Esophagus muscularis mucosa (tissue), 4 donors: ENCODE results near the gene TMEM121B. TPM values are rescaled to one million over a fixed set of nuclear protein-coding genes. Genes with fewer than 3 reads are reported as not detected.

ENCODE experiments used
- DNase-seq: peaks from one replicate; pipeline ENCODE4 v3.0.0-alpha.2; 2017; ENCODE audit errors: extremely low spot score
- H3K27ac ChIP-seq, 4 donors: fragments of 200-600 bp; sonication (generic); replicated peaks in 1 of 4; 1 replicate in 3 of 4; 2 replicates in 1 of 4; pipeline ENCODE4 v1.5.1; 2016 to 2019; ENCODE audit warnings: mild to moderate bottlenecking in 1 of 4
- H3K27me3 ChIP-seq, 4 donors: fragments of 200-600 bp; sonication (generic); one replicate each; pipeline versions ENCODE4 v1.5.1 to v1.6.0; 2016 to 2019
- H3K36me3 ChIP-seq, 4 donors: fragments of 200-600 bp; sonication (generic); one replicate each; pipeline ENCODE4 v1.5.1; 2016 to 2019
- H3K4me1 ChIP-seq, 4 donors: fragments of 200-600 bp; sonication (generic); one replicate each; pipeline ENCODE4 v1.5.1; 2016 to 2019
- H3K4me3 ChIP-seq, 4 donors: fragments of 200-600 bp; sonication (generic); 1 replicate in 2 of 4; 2 replicates in 2 of 4; pipeline ENCODE4 v1.5.1; 2016 to 2019; ENCODE audit warnings: mild to moderate bottlenecking in 4 of 4, moderate library complexity in 1 of 4
- H3K9me3 ChIP-seq, 4 donors: fragments of 200-600 bp; sonication (generic); 1 replicate in 3 of 4; 2 replicates in 1 of 4; pipeline ENCODE4 v1.5.1; 2016 to 2019
- EP300 ChIP-seq: sonication (generic); formaldehyde crosslinking; IDR thresholded peaks from one replicate; pipeline ENCODE4 v1.6.1; 2017; ENCODE audit warnings: antibody characterized with exemption
- POLR2A ChIP-seq: fragments of 450-650 bp; IDR thresholded peaks from one replicate; pipeline ENCODE4 v1.6.1; 2017; ENCODE audit warnings: antibody characterized with exemption, moderate library complexity, mild to moderate bottlenecking, low read depth
- POLR2AphosphoS5 ChIP-seq, 2 donors: sonication (generic); formaldehyde crosslinking; IDR thresholded peaks; one replicate each; pipeline ENCODE4 v1.6.1; 2017; ENCODE audit warnings: antibody characterized with exemption in 2 of 2
- WGBS: methylation state at CpG from one replicate; pipeline ENCODE4 v1.1.5; 2018; 5-methylcytosine and 5-hydroxymethylcytosine counted together
- intact Hi-C: fragments of 100-400 bp; cut with DNase I; formaldehyde crosslinking; loops from one replicate; pipeline ENCODE4 v1.15.1; 2023
- total RNA-seq, 4 donors: library from RNA; depleted of rRNA; stranded (reverse); fragments of >200 nt; gene quantifications; one replicate each; pipeline versions ENCODE4 v1.1.0 to v1.2.1, GENCODE V29; 2016
- TF ChIP-seq, protein P1 (sequence below), 3 experiments: fragments of 200-600 bp in 2 of 3; fragments of 450-650 bp in 1 of 3; sonication (generic) in 2 of 3; IDR thresholded peaks; one replicate each; pipeline ENCODE4 v1.5.1; 2017 to 2019; ENCODE audit warnings: antibody characterized with exemption in 3 of 3, mild to moderate bottlenecking in 2 of 3, moderate library complexity in 1 of 3

TMEM121B gene
- total RNA-seq, 4 donors from 2014 or later, result 0.32 to 0.50 (median 0.41) TPM

DNA sequence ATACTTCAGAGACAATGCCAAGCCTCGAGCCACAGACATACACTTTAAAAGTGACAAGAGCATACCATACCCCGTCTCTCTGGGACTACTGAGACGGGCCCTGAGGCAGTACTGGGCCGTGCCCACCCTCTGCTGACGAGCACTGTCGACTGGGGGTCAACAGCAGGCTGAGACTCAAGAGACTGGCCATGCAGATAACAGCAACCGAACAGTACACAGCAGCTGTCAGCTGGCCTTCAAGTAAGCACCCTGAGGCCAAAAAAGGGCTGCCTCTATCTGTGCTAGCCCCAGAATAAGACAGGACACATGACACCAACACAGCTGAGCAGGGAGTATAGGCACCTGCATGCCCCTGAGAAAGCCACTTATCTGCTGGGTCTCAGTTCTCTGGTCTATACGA lies 18.9 kb upstream of the TMEM121B start:
- peaks cover 49 to 91% (median 83%) of the 10 kb centered on the region in 4 donors for H3K36me3 ChIP-seq
- no peak overlapping the region for H3K4me3 ChIP-seq
- H3K4me1 ChIP-seq, result peaks cover 0 to 10% (median 0%) of the 10 kb centered on the region in 4 donors
- DNase-seq, result no peak
- no peak overlapping the region for H3K27ac ChIP-seq
- no peaks in the 10 kb centered on the region for H3K27me3 ChIP-seq
- WGBS, result 84% methylated on average over 6 of the region's 8 CpGs
- intact Hi-C loops, result no loop called here
- no peaks in the 10 kb centered on the region for H3K9me3 ChIP-seq
- TF ChIP-seq POLR2AphosphoS5 (IDR thresholded peaks at IDR 0.05) (no peak), POLR2A (no peak), EP300 (no peak)
- TF ChIP-seq, protein P1, sequence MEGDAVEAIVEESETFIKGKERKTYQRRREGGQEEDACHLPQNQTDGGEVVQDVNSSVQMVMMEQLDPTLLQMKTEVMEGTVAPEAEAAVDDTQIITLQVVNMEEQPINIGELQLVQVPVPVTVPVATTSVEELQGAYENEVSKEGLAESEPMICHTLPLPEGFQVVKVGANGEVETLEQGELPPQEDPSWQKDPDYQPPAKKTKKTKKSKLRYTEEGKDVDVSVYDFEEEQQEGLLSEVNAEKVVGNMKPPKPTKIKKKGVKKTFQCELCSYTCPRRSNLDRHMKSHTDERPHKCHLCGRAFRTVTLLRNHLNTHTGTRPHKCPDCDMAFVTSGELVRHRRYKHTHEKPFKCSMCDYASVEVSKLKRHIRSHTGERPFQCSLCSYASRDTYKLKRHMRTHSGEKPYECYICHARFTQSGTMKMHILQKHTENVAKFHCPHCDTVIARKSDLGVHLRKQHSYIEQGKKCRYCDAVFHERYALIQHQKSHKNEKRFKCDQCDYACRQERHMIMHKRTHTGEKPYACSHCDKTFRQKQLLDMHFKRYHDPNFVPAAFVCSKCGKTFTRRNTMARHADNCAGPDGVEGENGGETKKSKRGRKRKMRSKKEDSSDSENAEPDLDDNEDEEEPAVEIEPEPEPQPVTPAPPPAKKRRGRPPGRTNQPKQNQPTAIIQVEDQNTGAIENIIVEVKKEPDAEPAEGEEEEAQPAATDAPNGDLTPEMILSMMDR (IDR thresholded peaks at IDR 0.05), result no peak

DNA sequence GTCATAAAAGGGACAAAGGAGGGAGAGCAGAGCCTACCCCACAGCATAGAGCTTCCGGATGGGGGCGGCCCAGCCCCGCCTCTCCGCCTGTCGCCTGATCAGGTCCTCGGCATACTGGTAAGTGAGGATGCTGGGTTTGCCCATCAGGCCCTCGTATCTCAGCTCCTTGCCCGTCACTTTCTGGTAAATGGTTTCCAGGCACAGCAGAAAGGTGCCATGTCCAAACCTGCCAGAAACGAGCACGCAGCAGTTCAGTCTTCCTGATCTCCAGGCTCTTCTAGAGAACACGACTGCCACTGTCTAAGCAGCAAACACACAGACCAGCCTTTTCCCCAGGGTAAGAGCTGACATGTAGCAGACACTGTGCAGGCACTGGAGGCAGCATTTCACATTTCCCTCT lies 17.4 kb upstream of the TMEM121B start:
- H3K36me3 ChIP-seq, result peaks cover 38 to 77% (median 68%) of the 10 kb centered on the region in 4 donors
- DNase-seq, result no peak
- peaks cover 0 to 10% (median 0%) of the 10 kb centered on the region in 4 donors for H3K4me1 ChIP-seq

DNA sequence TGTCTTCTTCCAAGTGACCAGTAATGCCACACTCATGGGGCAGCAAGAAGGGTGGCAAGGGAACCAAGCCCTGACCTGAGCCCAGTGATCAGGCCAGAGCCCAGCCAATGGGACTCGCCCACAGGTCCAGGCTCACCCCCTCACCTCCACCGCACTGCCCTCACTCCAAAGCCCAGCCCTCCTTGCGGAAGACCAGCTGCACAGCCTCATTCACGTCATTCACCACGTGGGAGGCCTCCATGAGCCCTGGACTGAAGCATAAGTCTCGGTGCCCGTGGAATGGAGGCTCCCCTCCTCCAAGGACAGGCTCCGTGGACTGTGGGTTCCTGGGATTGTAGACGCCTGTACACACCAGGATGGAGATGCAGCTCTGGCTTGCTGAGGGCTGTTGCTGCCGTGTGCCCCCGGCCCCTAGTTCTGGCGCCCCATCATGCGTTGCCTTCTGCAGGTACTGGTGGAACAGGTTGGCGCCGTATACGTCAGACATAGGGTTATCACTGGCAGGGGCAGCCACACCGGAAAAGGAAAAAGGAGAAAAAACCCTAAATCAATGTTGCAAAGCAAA lies 16.8 kb upstream of the TMEM121B start:
- no peaks in the 10 kb centered on the region for H3K9me3 ChIP-seq
- H3K4me3 ChIP-seq, result no peak overlapping the region
- H3K27ac ChIP-seq, result no peak overlapping the region
- intact Hi-C loops, result no loop called here
- no peak for TF ChIP-seq EP300
- no peak for TF ChIP-seq POLR2AphosphoS5 (IDR thresholded peaks at IDR 0.05)
- H3K27me3 ChIP-seq, result no peaks in the 10 kb centered on the region
- H3K4me1 ChIP-seq, result peaks cover 0 to 10% (median 0%) of the 10 kb centered on the region in 4 donors
- H3K36me3 ChIP-seq, result peaks cover 32 to 71% (median 63%) of the 10 kb centered on the region in 4 donors
- WGBS, result 86% methylated on average over 13 of the region's 17 CpGs
- DNase-seq, result no peak

More for the DNA sequence above, 17.4 kb upstream of the TMEM121B start:
- TF ChIP-seq POLR2A, result no peak
- TF ChIP-seq, protein P1 (IDR thresholded peaks at IDR 0.05), result no peak
- no peak for TF ChIP-seq POLR2AphosphoS5 (IDR thresholded peaks at IDR 0.05)
- no peak for TF ChIP-seq EP300
- Histone ChIP-seq H3K27me3 (no peaks in the 10 kb centered on the region), H3K9me3 (no peaks in the 10 kb centered on the region), H3K4me3 (no peak overlapping the region), H3K27ac (no peak overlapping the region)
- intact Hi-C loops, result no loop called here
- 89% methylated on average over 11 of the region's 11 CpGs for WGBS

DNA sequence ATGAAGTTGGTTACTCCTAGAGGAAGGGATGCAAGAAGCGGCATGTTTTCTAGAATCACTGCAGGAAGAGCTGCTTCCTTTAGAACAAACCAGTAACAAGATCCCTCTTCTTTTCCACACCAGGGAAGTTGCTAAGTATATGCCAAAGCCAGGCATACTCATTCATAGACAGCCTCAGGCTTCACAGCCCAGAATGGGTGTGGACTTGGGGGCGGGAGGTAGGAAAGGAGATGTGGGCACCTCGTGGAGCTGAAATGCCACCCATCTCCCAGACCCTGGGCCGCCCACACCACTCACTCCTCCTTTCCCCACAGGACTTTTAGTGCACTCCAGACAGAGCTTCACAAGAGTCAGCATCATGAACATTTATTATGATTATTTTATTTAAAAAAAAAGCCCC lies 16.0 kb upstream of the TMEM121B start:
- no peak for DNase-seq
- Histone ChIP-seq H3K27me3 (no peaks in the 10 kb centered on the region), H3K36me3 (peaks cover 29 to 63% (median 55%) of the 10 kb centered on the region in 4 donors), H3K27ac (no peak overlapping the region), H3K4me3 (no peak overlapping the region), H3K4me1 (peaks cover 0 to 10% (median 0%) of the 10 kb centered on the region in 4 donors), H3K9me3 (no peaks in the 10 kb centered on the region)
- WGBS, result 81% methylated on average over 4 of the region's 4 CpGs
- intact Hi-C loops, result no loop called here
- no peak for TF ChIP-seq POLR2AphosphoS5 (IDR thresholded peaks at IDR 0.05)
- TF ChIP-seq, protein P1 (IDR thresholded peaks at IDR 0.05), result no peak
- TF ChIP-seq POLR2A, result no peak
- no peak for TF ChIP-seq EP300

DNA sequence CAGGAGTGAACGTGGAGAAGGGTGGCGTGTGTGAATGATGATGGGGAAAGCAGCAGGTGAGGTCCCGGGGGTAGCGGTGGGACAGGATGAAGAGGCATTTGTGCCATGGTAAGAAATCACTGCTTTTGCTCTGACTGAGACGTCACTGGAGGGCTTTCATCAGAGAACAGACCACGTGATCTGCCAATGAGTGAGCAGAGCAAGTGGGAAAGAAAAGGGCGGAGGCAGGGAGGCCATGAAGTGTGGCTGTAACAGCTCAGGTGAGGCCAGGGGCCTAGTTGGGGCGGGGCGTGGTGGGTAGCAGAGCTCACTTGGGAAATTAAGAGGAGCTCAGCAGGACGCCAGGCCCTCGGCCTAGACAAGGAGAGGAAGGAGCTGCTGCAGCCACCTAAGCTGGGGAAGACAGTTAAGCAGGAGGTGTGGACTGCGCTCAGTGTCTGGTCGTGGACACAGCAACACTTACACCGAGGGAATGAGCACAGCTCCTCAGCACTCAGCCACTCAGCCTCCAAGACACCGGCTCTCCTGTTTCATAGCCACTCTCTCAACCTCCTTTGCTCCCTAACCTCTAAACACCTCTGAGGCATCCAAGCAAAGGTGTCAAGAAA lies 14.1 kb upstream of the TMEM121B start:
- 90% methylated on average over 15 of the region's 15 CpGs for WGBS
- H3K27me3 ChIP-seq, result no peaks in the 10 kb centered on the region
- no peak for TF ChIP-seq POLR2A
- TF ChIP-seq, protein P1 (IDR thresholded peaks at IDR 0.05), result no peak
- no peak for TF ChIP-seq POLR2AphosphoS5 (IDR thresholded peaks at IDR 0.05)
- TF ChIP-seq EP300, result no peak
- H3K36me3 ChIP-seq, result peaks cover 14 to 44% (median 36%) of the 10 kb centered on the region in 4 donors
- H3K4me1 ChIP-seq, result peaks cover 0 to 4% (median 0%) of the 10 kb centered on the region in 4 donors
- no peaks in the 10 kb centered on the region for H3K9me3 ChIP-seq
- H3K4me3 ChIP-seq, result no peak overlapping the region
- intact Hi-C loops, result no loop called here
- no peak overlapping the region for H3K27ac ChIP-seq
- no peak for DNase-seq
